ENCODE results near the gene PI4KA.
"Not testable (repeated sequence)": the region's sequence is repeated elsewhere in the genome, so short reads cannot be mapped to it uniquely, and the experiment has no call there.

The PI4KA gene

GRCh38 chr22:20720692-20721408, 137.8 kb downstream of the PI4KA start:
- DNase-seq, result no peak

- not testable (repeated sequence) for DNase-seq
Observed at GRCh38 chr22:20718727-20719126, 139.9 kb downstream of the PI4KA start.

- not testable (repeated sequence) for DNase-seq
Observed at GRCh38 chr22:20717981-20718380, 140.6 kb downstream of the PI4KA start.

DNA sequence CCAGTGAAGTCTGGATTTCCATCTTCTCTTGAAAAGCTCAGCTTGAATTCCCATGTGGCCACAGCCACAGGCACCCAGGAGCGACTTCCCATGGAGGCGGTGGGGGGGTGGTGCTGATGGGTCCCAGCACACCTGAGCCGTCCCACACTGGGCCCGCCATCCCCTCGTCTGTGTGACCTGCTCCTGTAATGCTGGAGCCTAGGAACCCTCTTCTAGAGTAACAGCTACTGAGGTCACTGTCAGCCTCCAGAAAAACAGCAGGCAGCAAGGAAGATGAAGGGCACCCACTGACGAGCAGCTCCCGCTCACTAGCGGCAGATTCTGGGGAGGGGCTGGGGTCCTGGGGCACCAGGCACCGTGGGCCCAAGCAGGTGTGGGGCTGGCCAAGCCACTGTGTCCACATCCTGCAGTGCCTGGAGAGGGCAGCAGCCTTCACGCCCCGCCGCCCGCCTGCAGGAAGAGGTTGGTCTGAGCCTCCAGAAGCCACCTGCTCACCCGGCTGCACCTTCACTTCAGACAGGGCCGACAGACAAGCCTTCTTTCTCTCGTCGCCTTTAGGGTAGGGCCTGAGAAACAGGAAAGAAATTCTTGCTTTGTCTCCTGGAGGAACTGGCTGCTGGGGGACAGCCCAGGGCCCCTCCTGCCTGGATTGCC, 141.3 kb downstream of the PI4KA start:
- peak; percentile 34 for DNase-seq

DNA sequence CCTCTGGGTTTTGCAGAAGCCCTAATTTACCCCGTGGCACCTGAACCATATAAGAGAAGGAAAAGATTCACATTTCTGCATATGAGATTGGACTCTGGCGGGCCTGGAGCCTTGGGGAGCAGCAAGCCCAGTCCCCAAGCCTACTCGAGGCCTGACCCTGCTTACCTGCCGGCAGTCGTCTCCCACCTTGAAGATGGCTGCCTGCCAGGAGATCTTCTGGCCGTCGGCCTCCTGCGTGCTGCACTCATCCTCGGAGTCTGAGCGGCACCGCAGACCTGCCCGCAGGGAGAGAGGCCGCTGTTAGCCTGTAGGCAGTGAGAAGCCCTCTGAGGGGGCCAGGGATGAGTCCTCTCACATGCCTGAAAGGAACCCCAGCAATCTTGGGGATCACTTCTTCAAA, 145.5 kb downstream of the PI4KA start:
- DNase-seq, result not testable (repeated sequence)

GRCh38 chr22:20709966-20710365, 148.6 kb downstream of the PI4KA start:
- DNase-seq, result not testable (repeated sequence)

DNA sequence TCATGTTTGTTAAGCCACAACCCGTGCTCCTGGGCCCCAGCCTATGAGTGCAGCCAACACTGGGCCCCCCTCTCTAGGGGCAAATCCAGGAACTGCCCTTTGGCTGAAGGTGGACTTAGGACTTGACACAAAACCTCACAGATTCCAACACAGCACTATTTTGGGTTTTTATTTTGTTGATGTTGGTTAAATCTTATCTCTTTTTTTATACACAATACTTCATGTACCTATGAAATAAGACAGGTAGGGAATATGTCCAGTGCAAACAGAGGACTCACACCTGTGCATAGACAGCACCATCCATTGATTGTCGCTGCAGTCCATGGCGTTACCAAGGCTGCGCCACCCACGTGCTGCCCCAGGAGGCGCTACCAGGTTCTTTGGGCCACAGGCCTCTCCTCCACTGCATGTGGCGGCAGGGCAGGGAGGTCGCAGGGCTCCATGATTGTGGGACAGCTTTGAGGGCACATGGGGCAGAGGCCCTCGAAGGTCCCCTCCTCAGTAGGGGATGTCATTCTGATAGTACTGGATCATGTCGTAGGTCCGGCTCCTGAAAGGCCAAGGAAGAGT, 151.0 kb downstream of the PI4KA start:
- DNase-seq, result not testable (repeated sequence)

DNA sequence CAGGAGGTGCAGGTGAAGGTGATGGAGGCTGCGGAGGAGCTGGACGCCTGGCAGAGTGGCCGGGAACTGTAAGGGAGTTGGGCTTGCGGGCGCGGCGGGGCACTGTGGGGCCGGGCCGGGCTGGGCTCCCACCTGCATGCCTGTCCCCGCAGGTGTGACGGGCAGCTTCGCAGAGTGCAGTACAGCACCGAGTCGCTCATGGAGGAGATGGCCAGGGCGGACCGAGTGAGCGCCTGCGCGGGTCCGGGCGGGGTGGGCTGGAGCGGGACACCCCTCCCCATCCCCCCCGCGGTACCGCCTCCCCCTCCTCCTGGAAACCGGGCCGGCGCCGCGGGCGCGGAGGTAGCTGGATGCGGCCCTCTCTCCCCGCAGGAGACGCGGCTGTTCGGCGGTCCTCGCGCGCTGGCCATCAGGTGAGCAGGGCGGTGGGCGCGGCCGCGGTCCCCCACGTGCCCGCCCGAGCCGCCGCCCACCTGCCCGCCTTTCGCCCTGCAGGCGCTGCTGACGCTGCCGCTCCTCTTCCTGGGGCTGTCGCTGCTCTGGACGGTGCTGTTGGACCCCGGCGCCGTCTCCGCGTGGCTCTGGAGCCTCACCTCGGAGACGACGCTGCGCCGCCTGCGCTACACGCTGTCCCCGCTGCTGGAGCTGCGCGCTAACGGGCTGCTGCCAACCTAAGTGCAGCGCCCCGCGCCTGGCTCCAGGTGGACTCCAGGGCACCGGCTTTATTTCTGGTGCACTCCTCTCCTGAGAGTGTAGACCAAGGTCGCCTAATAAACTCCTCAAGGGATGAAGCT, 154.6 kb downstream of the PI4KA start:
- DNase-seq, result peak; percentile 40

DNA sequence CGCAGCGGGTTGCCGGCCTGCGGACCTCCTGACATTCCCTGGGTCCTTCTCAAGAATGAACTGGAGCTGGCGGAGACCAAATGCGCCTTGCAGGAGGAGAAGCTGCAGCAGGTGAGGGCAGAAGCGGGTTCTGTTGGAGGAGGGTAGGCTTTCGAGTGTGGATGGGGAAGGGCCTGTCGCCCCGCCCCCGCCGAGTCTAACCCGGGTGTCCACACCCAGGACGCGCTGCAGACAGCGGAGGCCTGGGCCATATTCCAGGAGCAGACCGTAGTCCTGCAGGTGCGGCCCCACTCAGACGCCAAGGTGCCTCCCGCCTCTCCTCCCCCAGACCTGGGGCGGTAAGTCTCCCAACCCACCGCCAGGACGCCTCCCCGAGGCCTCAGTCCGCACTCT, 155.2 kb downstream of the PI4KA start:
- DNase-seq, result not testable (repeated sequence)

DNA sequence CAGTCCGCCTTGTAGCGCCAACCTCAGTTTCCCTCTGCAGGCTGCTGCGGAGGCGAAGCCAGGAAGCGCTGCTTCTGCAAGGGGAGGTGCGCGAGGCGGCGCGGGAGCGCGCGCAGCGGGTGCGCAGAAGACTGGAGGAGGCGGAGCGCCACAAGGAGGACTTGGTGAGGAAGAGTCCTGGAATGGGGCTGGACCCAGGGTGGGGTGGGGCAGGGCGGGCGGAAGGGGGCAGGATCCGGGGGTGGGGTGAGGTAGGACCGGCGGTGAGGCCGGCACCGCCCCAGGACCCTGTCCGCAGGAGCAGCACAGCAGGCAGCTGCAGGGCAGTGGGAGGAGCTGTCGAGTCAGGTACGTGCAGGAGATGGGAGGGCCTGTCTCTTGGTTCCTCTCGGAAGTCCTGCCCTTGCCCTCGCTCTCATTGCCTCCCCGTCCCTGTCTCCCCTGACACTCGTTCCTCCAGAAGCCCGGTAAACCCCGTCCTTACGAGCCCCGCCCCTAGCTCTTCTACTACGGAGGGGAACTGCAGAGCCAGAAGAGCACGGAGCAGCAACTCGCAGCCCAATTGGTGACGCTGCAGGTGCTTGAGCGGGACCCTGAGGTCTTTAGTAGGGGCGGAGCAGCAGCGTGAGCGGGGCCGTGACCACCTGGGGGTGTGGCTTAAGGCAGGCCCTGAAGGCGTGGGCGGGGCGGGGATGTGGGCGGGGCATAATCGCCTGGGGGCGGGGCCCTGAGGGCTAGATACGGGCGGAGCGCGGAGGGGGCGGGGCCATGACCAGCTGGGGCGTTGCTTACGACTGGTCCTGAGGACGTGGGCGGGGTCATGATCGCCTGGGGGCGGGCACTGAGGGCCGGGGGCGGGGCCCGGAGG, 155.8 kb downstream of the PI4KA start:
- DNase-seq, result peak; percentile 87

- DNase-seq, result not testable (repeated sequence)
Observed at GRCh38 chr22:20702175-20702545, 156.5 kb downstream of the PI4KA start.

DNA sequence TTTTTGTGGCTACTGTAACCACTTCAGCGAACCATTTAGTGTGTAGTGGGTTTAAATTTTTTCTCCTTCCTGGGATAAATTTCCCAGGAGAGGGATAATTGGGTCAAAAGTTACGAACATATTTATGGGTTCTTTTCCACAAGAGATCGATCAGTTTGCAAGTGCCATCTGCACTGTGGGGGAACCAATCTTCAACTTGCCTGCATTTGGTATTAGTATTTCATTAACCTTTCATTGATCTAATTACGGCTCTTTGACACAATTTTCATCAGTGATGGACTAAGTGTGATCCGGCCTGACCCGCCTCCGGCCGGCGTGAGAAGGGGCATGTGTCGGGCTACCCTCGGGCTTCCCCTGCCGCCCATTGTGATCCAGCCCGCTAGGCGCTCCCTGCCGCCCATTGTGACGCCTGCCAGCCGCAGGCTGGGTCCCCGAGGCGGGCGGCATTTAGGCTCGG, 156.9 kb downstream of the PI4KA start:
- DNase-seq, result not testable (repeated sequence)

- not testable (repeated sequence) for DNase-seq
Observed at GRCh38 chr22:20700347-20700746, 158.3 kb downstream of the PI4KA start.

DNA sequence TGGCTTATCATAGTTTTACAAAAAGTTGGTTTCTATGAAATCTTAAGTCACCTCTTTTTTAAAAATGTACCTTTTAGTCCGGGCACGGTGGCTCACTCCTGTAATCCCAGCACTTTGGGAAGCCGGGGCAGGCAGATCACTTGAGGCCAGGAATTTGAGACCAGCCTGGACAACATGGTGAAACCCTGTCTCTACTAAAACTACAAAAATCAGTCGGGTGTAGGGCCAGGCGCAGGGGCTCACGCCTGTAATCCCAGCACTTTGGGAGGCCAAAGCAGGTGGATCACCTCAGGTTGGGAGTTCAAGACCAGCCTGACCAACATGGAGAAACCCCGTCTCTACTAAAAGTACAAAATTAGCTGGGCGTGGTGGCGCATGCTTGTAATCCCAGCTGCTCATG, 158.8 kb downstream of the PI4KA start:
- DNase-seq, result not testable (repeated sequence)

GRCh38 chr22:20697481-20698113, 161.0 kb downstream of the PI4KA start:
- DNase-seq, result peak; percentile 64

DNA sequence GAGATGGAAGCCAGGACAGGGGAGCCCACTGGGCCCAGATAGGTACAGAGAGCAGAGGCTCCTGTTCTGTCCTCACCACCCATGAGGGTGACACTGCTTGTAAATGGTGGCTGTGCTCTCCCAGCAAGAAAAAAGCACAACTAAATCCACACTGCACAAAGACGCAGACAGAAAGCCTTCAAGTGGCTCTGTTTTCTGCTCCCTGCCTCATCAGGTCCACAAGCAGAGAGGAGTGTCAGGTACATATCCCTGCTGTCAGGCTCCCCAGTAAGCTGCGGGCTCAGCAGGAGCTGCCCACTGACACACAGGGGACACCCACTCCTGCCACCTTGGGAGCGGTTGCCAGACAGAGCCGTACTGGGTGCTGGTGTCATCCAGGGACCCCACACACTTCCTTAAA, 162.6 kb downstream of the PI4KA start:
- DNase-seq, result not testable (repeated sequence)

DNA sequence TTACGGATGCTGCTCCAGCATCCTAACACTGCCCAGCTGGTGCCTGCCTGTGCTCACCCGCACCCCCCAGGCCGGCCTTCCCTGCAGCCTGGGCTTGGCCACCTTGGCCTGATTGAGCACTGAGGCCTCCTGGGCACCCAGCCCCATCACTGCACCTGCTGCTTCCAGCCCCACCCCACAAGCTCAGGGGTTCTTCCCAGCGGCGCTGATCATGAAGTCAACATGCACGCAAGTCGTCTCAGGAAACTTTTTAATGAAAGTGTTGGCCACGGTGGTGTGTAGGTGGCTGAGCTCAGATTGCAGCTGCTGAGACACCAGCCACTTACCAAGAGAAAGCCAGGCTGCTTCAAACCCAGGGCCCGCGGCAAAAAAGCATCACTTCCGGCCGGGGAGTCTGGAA, 163.4 kb downstream of the PI4KA start:
- DNase-seq, result not testable (repeated sequence)

DNA sequence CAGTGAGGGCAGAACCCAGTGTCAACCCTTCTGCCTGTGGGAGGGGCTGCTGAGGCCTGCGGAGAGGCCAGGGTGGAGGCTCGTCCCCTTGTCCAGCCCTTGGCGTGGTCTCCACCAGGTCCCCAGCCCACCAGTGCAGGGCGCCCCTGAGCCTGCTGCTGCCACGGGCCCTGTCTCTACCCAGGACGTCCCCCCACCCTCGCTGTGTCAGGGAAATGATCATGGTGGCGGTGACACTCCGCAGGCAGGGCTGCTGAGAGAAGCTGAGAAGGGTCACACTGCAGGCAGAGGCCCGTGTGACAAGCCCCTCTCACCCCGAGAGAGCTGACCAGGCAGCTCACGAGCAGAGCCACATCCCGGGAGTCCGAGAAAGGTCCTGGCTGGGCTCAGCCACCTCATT, 164.4 kb downstream of the PI4KA start:
- DNase-seq, result not testable (repeated sequence)

DNA sequence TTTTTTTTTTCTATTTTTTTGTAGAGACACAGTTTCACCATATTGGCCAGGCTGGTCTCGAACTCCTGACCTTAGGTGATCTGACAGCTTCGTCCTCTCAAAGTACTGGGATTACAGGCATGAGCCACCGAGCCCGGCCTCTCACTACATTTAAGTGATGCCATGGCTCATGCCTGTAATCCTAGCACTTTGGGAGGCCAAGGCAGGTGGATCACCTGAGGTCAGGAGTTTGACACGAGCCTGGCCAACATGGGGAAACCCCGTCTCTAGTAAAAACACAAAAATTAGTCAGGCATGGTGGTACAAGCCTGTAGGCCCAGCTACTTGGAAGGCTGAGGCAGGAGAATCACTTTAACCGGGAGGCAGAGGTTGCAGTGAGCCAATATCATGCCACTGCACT, 165.7 kb downstream of the PI4KA start:
- DNase-seq, result not testable (repeated sequence)

- DNase-seq, result not testable (repeated sequence)
Observed at GRCh38 chr22:20690586-20691317, 167.9 kb downstream of the PI4KA start.
